Posterior cingulate gyrus (tissue), 11 donors: ENCODE measurements around the gene TMF1.
A peak's percentile ranks its signal among the peaks of the same experiment; 100 is the strongest.

Source experiments
- DNase-seq, 10 donors: peaks; one replicate each; pipeline versions ENCODE4 v3.0.0 to v3.0.0-alpha.2; 2020 to 2021; ENCODE audit warnings: mixed read lengths in 3 of 10
- intact Hi-C: fragments of 100-400 bp; cut with DNase I; formaldehyde crosslinking; loops from one replicate; pipeline ENCODE4 v1.15.1; 2023

TMF1 gene

GRCh38 chr3:69082361-69082760 is 30.2 kb upstream of the TMF1 start:
- DNase-seq: no peak
- intact Hi-C loops: loop anchor here (5.0 kb wide), 1 partner anchor 70 kb away; the partner anchor contains the start of gene EOGT

- no peak for DNase-seq
- intact Hi-C loops: loop anchor here (2.0 to 5.0 kb wide), 2 partner anchors 29 to 69 kb away; partner anchors contain the start of genes EOGT and TMF1
Measured at GRCh38 chr3:69081583-69082262, 29.6 kb upstream of the TMF1 start.

- intact Hi-C loops: loop anchor here (2.0 to 5.0 kb wide), 2 partner anchors 28 to 68 kb away; partner anchors contain the start of genes EOGT and TMF1
- peak; percentile 88 to 99 (median 93) for DNase-seq
Measured at GRCh38 chr3:69080233-69080920, 28.2 kb upstream of the TMF1 start, which contains the start of gene UBA3. TSS of gene UBA3 (minus strand) at chr3:69080365. CDS start at chr3:69080353, 12 bp downstream.

GRCh38 chr3:69079269-69080159 is 27.4 kb upstream of the TMF1 start:
- intact Hi-C loops: loop anchor here (2.0 to 5.0 kb wide), 2 partner anchors 27 to 67 kb away; partner anchors contain the start of genes EOGT and TMF1
- DNase-seq: peak in 3 of 10 donors; percentile 39 to 79 (median 71)

- intact Hi-C loops: no loop called here
- DNase-seq: no peak
Measured at GRCh38 chr3:69072928-69073327, 20.8 kb upstream of the TMF1 start.

- no peak for DNase-seq
- intact Hi-C loops: no loop called here
Measured at GRCh38 chr3:69066121-69066520, 14.0 kb upstream of the TMF1 start.

- no peak for DNase-seq
- intact Hi-C loops: no loop called here
Measured at GRCh38 chr3:69065318-69065964, 13.3 kb upstream of the TMF1 start.

- intact Hi-C loops: no loop called here
- DNase-seq: no peak
Measured at GRCh38 chr3:69063636-69064035, 11.5 kb upstream of the TMF1 start.

- DNase-seq: no peak
- intact Hi-C loops: no loop called here
Measured at GRCh38 chr3:69059688-69060087, 7.6 kb upstream of the TMF1 start.

- DNase-seq: no peak
- intact Hi-C loops: no loop called here
Measured at GRCh38 chr3:69058947-69059224, 6.8 kb upstream of the TMF1 start.

- intact Hi-C loops: no loop called here
- no peak for DNase-seq
Measured at GRCh38 chr3:69058180-69058946, 6.2 kb upstream of the TMF1 start.

GRCh38 chr3:69052472-69052898 is 352 bp upstream of the TMF1 start:
- DNase-seq: no peak
- intact Hi-C loops: loop anchor here (2.0 kb wide), 1 partner anchor 28 kb away; the partner anchor contains the start of gene UBA3

GRCh38 chr3:69048990-69049389 is 3.1 kb downstream of the TMF1 start:
- intact Hi-C loops: no loop called here
- no peak for DNase-seq

- intact Hi-C loops: no loop called here
Measured at GRCh38 chr3:69044608-69045007, 7.5 kb downstream of the TMF1 start.

GRCh38 chr3:69033470-69033869 is 18.7 kb downstream of the TMF1 start:
- intact Hi-C loops: no loop called here
- no peak for DNase-seq

More at GRCh38 chr3:69044608-69045007, 7.5 kb downstream of the TMF1 start:
- DNase-seq: no peak

- no peak for DNase-seq
- intact Hi-C loops: no loop called here
Measured at GRCh38 chr3:69032737-69033136, 19.4 kb downstream of the TMF1 start.

GRCh38 chr3:69032142-69032541 is 20.0 kb downstream of the TMF1 start:
- intact Hi-C loops: no loop called here
- no peak for DNase-seq

- no peak for DNase-seq
- intact Hi-C loops: no loop called here
Measured at GRCh38 chr3:69031635-69032034, 20.5 kb downstream of the TMF1 start.

- intact Hi-C loops: no loop called here
Measured at GRCh38 chr3:69020857-69021256, 31.3 kb downstream of the TMF1 start.

GRCh38 chr3:69020424-69020823 is 31.7 kb downstream of the TMF1 start:
- DNase-seq: no peak
- intact Hi-C loops: no loop called here

More at GRCh38 chr3:69020857-69021256, 31.3 kb downstream of the TMF1 start:
- DNase-seq: no peak
